Testis (tissue), 2 donors: ENCODE measurements around the gene ATG4B.

Experiments
- POLR2A ChIP-seq: fragments of 450-650 bp; IDR thresholded peaks from one replicate; pipeline ENCODE4 v1.6.1; 2017; ENCODE audit warnings: antibody characterized with exemption, mild to moderate bottlenecking, moderate library complexity
- TF ChIP-seq, protein P1 (sequence below), 3 experiments: fragments of 450-650 bp in 2 of 3; fragments of 200-600 bp in 1 of 3; sonication (generic) in 1 of 3; IDR thresholded peaks; one replicate each; pipeline ENCODE4 v1.5.1; 2016 to 2019; ENCODE audit warnings: antibody characterized with exemption in 3 of 3, mild to moderate bottlenecking in 2 of 3, moderate library complexity in 1 of 3

DNA sequence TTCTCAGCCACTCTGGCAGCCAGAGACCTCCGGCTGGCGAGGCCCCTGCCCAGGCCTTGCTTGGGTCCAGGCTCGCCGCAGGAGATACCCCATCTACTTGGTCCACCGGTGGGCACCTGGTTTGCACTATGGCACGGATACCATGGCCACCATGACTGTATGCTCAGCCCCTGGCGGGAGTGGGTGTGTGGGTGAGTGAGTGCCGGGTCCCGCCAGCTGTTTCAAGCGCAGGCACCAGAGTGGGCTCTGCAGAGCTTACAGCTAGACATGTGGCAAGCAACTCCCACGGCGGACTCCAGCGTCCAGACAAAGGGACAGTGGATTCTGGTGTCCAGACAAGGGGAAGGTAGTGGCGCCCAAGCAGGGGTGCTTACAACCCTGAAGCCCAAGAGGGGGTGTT, 1.4 kb downstream of the ATG4B start:
- TF ChIP-seq POLR2A, result no peak
- TF ChIP-seq, protein P1, sequence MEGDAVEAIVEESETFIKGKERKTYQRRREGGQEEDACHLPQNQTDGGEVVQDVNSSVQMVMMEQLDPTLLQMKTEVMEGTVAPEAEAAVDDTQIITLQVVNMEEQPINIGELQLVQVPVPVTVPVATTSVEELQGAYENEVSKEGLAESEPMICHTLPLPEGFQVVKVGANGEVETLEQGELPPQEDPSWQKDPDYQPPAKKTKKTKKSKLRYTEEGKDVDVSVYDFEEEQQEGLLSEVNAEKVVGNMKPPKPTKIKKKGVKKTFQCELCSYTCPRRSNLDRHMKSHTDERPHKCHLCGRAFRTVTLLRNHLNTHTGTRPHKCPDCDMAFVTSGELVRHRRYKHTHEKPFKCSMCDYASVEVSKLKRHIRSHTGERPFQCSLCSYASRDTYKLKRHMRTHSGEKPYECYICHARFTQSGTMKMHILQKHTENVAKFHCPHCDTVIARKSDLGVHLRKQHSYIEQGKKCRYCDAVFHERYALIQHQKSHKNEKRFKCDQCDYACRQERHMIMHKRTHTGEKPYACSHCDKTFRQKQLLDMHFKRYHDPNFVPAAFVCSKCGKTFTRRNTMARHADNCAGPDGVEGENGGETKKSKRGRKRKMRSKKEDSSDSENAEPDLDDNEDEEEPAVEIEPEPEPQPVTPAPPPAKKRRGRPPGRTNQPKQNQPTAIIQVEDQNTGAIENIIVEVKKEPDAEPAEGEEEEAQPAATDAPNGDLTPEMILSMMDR (IDR thresholded peaks at IDR 0.05), result no peak
